ENCODE measurements around the gene SLC25A1.
"Not testable (repeated sequence)": the region's sequence is repeated elsewhere in the genome, so short reads cannot be mapped to it uniquely, and the experiment has no call there.

The SLC25A1 gene

GRCh38 chr22:19203834-19204233, 25.3 kb upstream of the SLC25A1 start:
- DNase-seq = no peak

GRCh38 chr22:19202799-19203186, 24.3 kb upstream of the SLC25A1 start:
- not testable (repeated sequence) for DNase-seq

- DNase-seq = no peak
Measured at GRCh38 chr22:19201869-19202798, 23.6 kb upstream of the SLC25A1 start.

- DNase-seq = no peak
Measured at GRCh38 chr22:19201130-19201868, 22.8 kb upstream of the SLC25A1 start.

GRCh38 chr22:19199479-19199878, 20.9 kb upstream of the SLC25A1 start:
- no peak for DNase-seq

GRCh38 chr22:19197997-19198865, 19.7 kb upstream of the SLC25A1 start:
- DNase-seq = no peak

GRCh38 chr22:19196841-19197612, 18.5 kb upstream of the SLC25A1 start:
- no peak for DNase-seq

- DNase-seq = no peak
Measured at GRCh38 chr22:19195796-19196731, 17.5 kb upstream of the SLC25A1 start.

GRCh38 chr22:19194766-19195536, 16.4 kb upstream of the SLC25A1 start:
- no peak for DNase-seq

GRCh38 chr22:19193879-19194278, 15.3 kb upstream of the SLC25A1 start:
- no peak for DNase-seq

GRCh38 chr22:19187716-19188563, 9.4 kb upstream of the SLC25A1 start:
- no peak for DNase-seq

GRCh38 chr22:19184276-19184997, 5.9 kb upstream of the SLC25A1 start:
- DNase-seq = no peak

- no peak for DNase-seq
Measured at GRCh38 chr22:19183216-19183615, 4.7 kb upstream of the SLC25A1 start.

GRCh38 chr22:19182472-19183157, 4.1 kb upstream of the SLC25A1 start:
- no peak for DNase-seq

- DNase-seq = no peak
Measured at GRCh38 chr22:19181786-19182471, 3.4 kb upstream of the SLC25A1 start.

GRCh38 chr22:19180740-19181410, 2.3 kb upstream of the SLC25A1 start:
- DNase-seq = no peak

- DNase-seq = no peak
Measured at GRCh38 chr22:19180234-19180633, 1.7 kb upstream of the SLC25A1 start.
